C4-2B (cell line): ENCODE measurements around the gene SLC16A10.
A peak's percentile ranks its signal among the peaks of the same experiment; 100 is the strongest.
"Not testable (repeated sequence)": the region's sequence is repeated elsewhere in the genome, so short reads cannot be mapped to it uniquely, and the experiment has no call there.

Experiments used
- H3K27ac ChIP-seq: fragments of 450-650 bp; 2 replicates; pipeline ENCODE4 v1.5.1; 2017
- CTCF ChIP-seq: fragments of 450-650 bp; conservative IDR thresholded peaks from 2 replicates; pipeline ENCODE4 v1.5.1; 2017; ENCODE audit warnings: mild to moderate bottlenecking
- ZFX ChIP-seq: fragments of 450-650 bp; IDR thresholded peaks from 2 replicates; pipeline ENCODE4 v1.6.1; 2017

SLC16A10 gene

GRCh38 chr6:111091987-111092386 is 4.7 kb downstream of the SLC16A10 start:
- H3K27ac ChIP-seq = no peak overlapping the region
- TF ChIP-seq ZFX (no peak), CTCF (no peak)

- H3K27ac ChIP-seq = not testable (repeated sequence)
Measured at GRCh38 chr6:111095488-111095887, 8.2 kb downstream of the SLC16A10 start.

- TF ChIP-seq CTCF (no peak), ZFX (no peak)
- H3K27ac ChIP-seq = no peak overlapping the region
Measured at GRCh38 chr6:111096246-111096645, 8.9 kb downstream of the SLC16A10 start.

GRCh38 chr6:111098597-111098996 is 11.3 kb downstream of the SLC16A10 start:
- TF ChIP-seq ZFX (no peak), CTCF (no peak)
- no peak overlapping the region for H3K27ac ChIP-seq

- no peak for TF ChIP-seq CTCF
- TF ChIP-seq ZFX = no peak
- H3K27ac ChIP-seq = no peak overlapping the region
Measured at GRCh38 chr6:111101987-111102386, 14.7 kb downstream of the SLC16A10 start.

GRCh38 chr6:111105578-111105977 is 18.3 kb downstream of the SLC16A10 start:
- TF ChIP-seq CTCF (peak; percentile 15; the same call in 1 of the 2 replicates), ZFX (no peak)

GRCh38 chr6:111107589-111107988 is 20.3 kb downstream of the SLC16A10 start:
- no peak for TF ChIP-seq ZFX
- no peak for TF ChIP-seq CTCF
- no peak overlapping the region for H3K27ac ChIP-seq

More at GRCh38 chr6:111105578-111105977, 18.3 kb downstream of the SLC16A10 start:
- H3K27ac ChIP-seq = peak overlapping the region; percentile 42; the same call in 1 of the 2 replicates

GRCh38 chr6:111110036-111110435 is 22.7 kb downstream of the SLC16A10 start:
- no peak overlapping the region for H3K27ac ChIP-seq
- TF ChIP-seq ZFX (no peak), CTCF (no peak)
